GM12865 (cell line): Measurements from ENCODE around the gene EDIL3.

Experiments
- DNase-seq: peaks from one replicate; pipeline ENCODE4 v3.0.0; 2010; ENCODE audit warnings: low read depth
- H3K4me3 ChIP-seq: 2 replicates; pipeline ENCODE4 v1.5.1; 2011; ENCODE audit warnings: mild to moderate bottlenecking, low read depth, low read length, control low read depth
- TF ChIP-seq, protein P1 (sequence below): IDR thresholded peaks from 2 replicates; pipeline ENCODE4 v1.5.1; 2011; ENCODE audit warnings: low read length, control low read depth, low read depth, inconsistent platforms; ENCODE audit not compliant: insufficient read depth; ENCODE audit errors: missing control alignments

EDIL3 gene

DNA sequence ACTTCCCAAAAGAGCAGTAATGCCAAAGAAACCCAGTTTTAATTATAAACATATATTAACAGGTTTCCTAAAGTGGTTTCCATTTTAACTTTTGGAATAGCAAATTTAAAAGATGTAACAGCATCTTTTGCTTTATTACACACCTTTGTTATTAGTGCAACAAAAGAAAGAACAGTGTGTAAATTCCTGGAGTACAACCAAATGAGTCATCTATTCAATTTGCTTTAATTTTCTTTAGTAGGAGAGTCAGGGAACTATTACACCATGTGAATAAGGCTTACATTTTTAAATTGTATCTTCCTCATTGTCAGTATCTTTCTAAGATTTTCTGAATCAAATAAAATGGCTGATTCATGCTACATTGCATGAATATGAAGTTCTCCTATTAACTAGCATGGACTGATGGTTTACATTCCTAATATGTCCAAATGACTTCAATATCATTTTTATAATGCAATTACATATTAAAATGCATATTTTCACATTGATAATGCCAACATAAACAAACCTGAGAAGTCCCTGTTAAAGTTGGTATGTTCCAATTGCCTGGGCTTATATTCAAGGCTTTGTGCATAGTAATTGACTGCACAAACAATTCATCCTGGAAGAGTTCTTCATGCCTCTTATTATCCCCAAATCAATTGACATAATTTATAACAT is 22.5 kb downstream of the EDIL3 start:
- DNase-seq, result no peak
- TF ChIP-seq, protein P1, sequence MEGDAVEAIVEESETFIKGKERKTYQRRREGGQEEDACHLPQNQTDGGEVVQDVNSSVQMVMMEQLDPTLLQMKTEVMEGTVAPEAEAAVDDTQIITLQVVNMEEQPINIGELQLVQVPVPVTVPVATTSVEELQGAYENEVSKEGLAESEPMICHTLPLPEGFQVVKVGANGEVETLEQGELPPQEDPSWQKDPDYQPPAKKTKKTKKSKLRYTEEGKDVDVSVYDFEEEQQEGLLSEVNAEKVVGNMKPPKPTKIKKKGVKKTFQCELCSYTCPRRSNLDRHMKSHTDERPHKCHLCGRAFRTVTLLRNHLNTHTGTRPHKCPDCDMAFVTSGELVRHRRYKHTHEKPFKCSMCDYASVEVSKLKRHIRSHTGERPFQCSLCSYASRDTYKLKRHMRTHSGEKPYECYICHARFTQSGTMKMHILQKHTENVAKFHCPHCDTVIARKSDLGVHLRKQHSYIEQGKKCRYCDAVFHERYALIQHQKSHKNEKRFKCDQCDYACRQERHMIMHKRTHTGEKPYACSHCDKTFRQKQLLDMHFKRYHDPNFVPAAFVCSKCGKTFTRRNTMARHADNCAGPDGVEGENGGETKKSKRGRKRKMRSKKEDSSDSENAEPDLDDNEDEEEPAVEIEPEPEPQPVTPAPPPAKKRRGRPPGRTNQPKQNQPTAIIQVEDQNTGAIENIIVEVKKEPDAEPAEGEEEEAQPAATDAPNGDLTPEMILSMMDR, result no peak
- H3K4me3 ChIP-seq, result no peak overlapping the region

DNA sequence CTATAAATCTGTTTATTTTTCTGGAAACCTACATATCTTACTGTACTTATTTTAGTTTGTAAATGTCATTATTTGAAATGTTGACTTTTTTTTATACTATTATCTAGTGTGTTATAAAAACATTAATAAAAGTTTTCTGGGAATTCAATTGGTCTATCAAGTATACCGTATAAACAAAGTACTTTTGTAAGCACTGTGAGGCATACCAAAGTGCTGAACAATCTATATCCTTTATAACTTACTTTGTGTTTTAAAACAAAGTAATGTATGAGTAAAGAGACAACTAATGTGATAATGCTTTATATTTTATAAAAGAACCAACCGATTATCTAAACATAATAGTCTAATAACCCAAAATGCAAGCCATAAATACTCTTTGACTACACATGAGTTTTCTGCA is 23.1 kb downstream of the EDIL3 start:
- TF ChIP-seq, protein P1, result no peak
- H3K4me3 ChIP-seq, result no peak overlapping the region
- DNase-seq, result no peak

DNA sequence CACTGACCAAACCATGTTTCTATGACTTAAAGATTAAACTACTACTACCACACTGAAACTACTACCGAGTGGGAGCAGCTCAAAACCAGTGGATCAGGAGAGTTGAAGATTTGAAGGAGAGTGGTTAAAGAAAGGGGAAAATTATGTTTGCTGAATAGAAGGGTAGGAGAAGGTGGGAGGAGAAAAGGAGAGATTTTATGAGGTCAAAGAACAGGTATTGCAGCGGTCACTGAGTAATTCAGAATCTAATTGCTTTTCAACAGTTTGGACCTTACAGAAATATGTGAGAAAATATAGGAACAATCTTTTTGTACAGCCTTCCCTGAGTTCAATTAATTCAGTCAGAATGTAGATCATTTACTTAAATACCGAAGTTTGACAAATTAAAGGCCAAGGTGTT is 24.6 kb downstream of the EDIL3 start:
- no peak for DNase-seq
- TF ChIP-seq, protein P1, result no peak

DNA sequence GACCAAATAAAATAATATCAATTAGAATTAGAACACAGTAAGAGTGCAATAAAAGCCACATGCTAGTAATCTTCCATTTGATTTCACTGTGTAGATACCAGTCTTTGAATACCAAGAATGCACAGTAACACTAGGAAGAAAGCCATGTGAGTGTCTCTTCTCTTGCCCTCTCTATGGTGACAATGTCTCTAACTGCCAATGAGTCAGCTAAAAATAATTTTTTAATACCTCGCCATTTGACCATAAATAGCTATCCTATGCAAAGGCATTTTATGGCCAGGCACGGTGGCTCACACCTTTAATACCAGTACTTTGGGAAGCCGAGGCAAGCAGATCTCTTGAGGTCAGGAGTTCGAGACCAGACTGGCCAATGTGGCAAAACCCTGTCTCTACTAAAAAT is 30.6 kb downstream of the EDIL3 start:
- TF ChIP-seq, protein P1, result no peak
- DNase-seq, result no peak
- no peak overlapping the region for H3K4me3 ChIP-seq

More for the DNA sequence above, 24.6 kb downstream of the EDIL3 start:
- H3K4me3 ChIP-seq, result no peak overlapping the region

DNA sequence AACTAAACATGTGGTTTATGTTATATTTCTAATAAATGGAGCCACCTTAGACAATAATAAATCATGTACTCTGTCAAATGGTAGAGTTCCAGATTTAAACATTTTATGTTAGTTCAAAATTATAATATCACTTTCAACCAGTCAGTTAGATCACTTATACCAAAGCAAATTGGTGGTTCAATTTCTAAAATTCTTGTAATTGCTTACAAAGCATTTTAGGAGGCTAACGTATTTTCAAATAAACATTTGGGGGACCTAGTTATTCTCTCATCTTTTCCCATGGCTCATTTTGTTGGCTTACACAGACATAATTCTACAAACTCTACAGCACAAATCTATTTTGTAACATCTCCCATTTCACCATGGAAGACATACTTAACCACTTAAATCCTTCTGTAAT is 39.9 kb downstream of the EDIL3 start:
- TF ChIP-seq, protein P1, result no peak
- DNase-seq, result no peak
- H3K4me3 ChIP-seq, result no peak overlapping the region

DNA sequence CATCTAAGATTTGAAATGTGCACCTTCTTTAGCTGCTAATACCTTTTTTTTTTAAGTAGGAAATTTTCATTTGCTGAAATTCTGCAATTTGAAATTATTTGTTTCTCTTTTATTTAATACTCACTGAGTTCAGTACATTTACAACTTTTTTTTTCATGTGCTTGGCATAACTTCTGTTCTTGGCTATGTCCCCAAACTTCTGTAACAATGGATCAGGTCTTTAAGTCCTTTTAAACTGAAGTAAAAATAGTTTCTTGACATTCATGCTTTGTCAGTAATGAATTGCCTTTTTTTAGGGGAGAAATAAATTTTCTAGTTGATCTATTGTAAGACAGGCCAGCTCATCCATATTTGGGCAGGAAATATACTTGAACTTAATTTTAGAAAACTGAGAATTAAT is 41.5 kb downstream of the EDIL3 start:
- DNase-seq, result no peak
- no peak overlapping the region for H3K4me3 ChIP-seq
- TF ChIP-seq, protein P1, result no peak

DNA sequence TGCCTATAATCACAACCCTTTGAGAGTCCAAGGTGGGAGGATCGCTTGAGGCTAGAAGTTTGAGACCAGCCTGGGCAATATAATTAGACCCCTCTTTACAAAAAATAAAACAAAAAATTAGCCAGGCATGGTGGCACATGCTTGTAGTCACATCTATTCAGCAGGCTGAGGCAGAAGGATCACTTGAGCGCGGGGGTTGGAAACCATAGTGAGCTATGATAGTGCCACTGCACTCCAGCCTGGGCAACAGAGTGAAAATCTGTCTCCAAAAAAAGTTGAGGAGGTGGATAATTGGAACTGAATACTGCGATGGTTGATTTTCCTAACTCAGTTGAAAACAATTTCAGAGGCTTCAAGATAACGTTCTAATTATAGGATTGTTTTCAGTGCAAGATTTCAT is 52.6 kb downstream of the EDIL3 start:
- H3K4me3 ChIP-seq, result no peak overlapping the region
- TF ChIP-seq, protein P1, result no peak
- no peak for DNase-seq
